Adipocyte (in vitro differentiated cells): ENCODE results near the gene PARD3.
"Not testable (repeated sequence)": the region's sequence is repeated elsewhere in the genome, so short reads cannot be mapped to it uniquely, and the experiment has no call there.

ENCODE experiments used
- DNase-seq: peaks from one replicate; pipeline ENCODE4 v3.0.0-alpha.2; 2015; ENCODE audit warnings: low read depth
- H3K27me3 ChIP-seq: replicated peaks from 2 replicates; pipeline ENCODE4 v1.7.0; 2013; ENCODE audit warnings: mild to moderate bottlenecking, low read length, moderate library complexity; ENCODE audit not compliant: control insufficient read depth, insufficient read depth
- H3K36me3 ChIP-seq: 2 replicates; pipeline ENCODE4 v1.7.0; 2013; ENCODE audit warnings: low read length, mild to moderate bottlenecking, moderate library complexity; ENCODE audit not compliant: control insufficient read depth, insufficient read depth, severe bottlenecking
- H3K4me1 ChIP-seq: 2 replicates; pipeline ENCODE4 v1.7.0; 2013; ENCODE audit warnings: mild to moderate bottlenecking, low read length, moderate library complexity; ENCODE audit not compliant: control insufficient read depth, insufficient read depth
- H3K4me3 ChIP-seq: 2 replicates; pipeline ENCODE4 v1.7.0; 2013; ENCODE audit warnings: mild to moderate bottlenecking, low read length, moderate library complexity
- H3K9ac ChIP-seq: 2 replicates; pipeline ENCODE4 v1.7.0; 2013; ENCODE audit warnings: mild to moderate bottlenecking, low read length, moderate library complexity
- H3K9me3 ChIP-seq: 2 replicates; pipeline ENCODE4 v1.7.0; 2013; ENCODE audit warnings: mild to moderate bottlenecking, low read length, moderate library complexity; ENCODE audit not compliant: control insufficient read depth

Gene PARD3

DNA sequence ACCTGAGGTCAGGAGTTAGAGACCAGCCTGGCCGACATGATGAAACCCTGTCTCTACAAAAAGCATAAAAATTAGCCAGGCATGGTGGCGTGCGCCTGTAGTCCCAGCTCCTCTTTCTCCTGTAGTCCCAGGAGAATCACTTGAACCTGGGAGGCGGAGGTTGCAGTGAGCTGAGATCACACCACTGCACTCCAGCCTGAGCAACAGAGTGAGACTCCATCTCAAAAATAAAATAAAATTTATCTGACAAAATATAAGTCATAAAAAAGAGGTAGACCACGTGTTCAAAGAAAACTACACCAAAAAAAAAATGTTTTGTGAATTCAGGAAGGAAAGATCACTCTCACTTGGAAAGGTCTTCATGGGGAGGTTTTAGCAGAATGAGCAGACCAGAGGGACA, 114.3 kb downstream of the PARD3 start:
- H3K9ac ChIP-seq, H3K9me3 ChIP-seq, H3K36me3 ChIP-seq, H3K27me3 ChIP-seq, H3K4me3 ChIP-seq, DNase-seq: not testable (repeated sequence)
- H3K4me1 ChIP-seq = peaks cover 41% of the 10 kb centered on the region

DNA sequence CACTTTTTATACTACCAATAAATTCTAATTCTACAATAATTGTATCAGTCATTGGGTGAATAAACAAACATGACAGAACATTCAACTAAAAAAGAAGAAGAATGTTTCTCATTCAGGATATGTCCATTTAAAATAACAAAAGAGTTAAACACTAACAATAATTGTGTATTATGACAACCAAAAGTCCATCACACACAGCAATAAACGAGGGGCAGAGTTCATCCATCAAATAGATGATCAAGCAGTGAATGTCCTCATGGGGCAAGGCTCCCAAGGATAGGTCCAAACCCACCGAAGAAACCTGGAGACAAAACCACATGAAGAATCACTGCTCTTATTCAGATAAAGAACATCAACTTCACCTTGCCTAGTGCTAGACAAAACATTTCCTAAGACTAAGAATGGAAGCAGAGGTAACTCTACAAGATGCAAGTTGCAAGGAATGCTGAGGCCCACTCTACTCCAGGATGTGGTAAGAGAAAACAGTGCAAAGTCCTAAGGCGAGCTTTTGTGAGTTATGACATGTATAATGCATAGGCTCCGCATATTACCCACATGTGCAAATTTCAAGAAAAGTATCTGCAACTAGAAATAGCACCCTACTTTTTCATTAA, 115.1 kb downstream of the PARD3 start:
- no peaks in the 10 kb centered on the region for H3K27me3 ChIP-seq
- no peaks in the 10 kb centered on the region for H3K36me3 ChIP-seq
- H3K4me3 ChIP-seq = no peak overlapping the region
- no peak for DNase-seq
- no peak overlapping the region for H3K9ac ChIP-seq
- peaks cover 36% of the 10 kb centered on the region for H3K4me1 ChIP-seq
- no peaks in the 10 kb centered on the region for H3K9me3 ChIP-seq

DNA sequence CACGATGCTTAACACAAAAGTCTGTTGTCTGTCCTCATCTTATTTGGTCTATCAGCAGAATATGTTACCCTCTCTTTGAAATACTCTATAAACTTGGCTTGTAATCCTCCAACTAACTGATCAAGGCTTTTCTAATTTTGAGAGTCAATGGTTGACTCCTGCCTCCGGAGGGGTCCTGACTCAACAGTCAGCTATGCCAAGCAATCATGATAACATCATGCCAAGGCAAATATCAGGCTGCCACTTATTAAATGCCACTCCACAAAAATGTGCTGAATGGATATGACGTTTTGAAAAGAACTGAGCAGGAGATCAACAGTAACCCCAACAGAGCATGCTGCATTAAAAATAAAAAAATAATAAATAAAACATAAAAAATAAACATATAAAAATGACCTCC, 116.1 kb downstream of the PARD3 start:
- Histone ChIP-seq H3K9me3 (no peaks in the 10 kb centered on the region), H3K9ac (no peak overlapping the region), H3K36me3 (no peaks in the 10 kb centered on the region), H3K4me1 (peaks cover 26% of the 10 kb centered on the region), H3K27me3 (no peaks in the 10 kb centered on the region), H3K4me3 (no peak overlapping the region)
- peak; percentile 75 for DNase-seq

DNA sequence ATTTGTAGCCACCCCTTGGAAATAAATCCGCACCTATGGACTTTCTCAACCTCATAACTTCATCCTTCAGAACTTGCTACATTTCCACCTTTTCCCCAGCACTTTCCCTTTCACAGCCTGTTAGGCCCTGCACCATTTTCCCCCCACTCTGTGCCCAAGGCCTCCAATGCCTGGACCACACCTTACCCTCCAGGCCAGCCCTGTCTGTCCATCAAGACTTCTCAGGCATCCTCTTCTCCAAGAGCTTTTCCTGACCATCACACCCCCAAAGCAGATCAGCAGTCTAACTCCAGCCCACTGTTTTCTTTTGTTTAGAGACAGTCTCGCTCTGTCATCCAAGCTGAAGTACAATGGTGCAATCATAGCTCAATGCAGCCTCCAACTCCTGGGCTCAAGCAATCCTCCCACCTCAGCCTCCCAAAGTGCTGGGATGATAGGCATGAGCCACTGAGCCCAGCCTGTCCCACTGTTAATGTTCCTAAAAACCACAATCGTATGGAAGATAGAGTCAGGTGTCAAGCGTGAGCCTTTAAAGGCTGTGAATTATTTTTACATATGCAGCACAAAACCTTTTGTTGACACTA, 116.8 kb downstream of the PARD3 start:
- H3K4me1 ChIP-seq = peaks cover 26% of the 10 kb centered on the region
- no peak for DNase-seq

DNA sequence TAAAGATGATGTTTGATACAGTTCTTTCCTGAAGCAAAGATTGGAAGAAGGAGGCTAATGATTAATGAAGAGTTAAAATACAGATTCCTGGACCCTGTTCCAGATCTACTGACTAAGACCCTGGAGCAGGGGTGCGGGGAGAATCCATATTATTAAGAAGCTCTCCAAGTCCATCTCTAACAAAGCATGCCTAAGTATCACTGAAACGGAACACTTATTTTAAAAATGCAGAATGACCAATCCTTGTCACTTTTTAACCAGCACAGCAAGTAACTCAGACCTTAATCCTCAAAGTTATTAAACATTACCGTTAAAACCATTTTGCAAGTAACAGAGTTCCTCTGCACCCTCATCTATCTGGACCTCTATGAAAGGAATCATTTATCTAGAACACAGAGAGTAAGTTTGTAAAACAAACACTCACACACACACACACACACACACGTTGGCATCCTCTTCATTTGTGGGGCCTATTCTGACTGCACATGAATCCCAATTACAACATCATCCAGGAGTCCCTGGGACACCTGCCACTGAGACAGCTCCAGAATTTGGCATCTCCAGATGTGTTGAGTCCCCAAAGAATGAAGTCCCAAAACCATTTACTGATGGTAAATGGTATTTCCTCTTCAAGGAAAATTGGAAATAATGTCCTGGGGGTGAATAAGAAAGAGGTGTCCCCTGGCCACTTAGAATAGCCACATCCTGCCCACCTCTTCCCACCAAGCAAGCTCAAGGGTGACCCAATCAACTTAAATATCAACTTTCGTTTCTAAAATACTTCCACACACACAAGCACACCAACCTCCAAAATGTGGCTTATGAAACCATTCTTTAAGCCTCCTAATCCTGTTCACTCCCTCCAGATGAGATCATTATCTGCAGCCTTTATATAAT, 117.5 kb downstream of the PARD3 start:
- DNase-seq = no peak
- H3K27me3 ChIP-seq = no peaks in the 10 kb centered on the region
- H3K4me1 ChIP-seq = peaks cover 26% of the 10 kb centered on the region
- no peaks in the 10 kb centered on the region for H3K9me3 ChIP-seq
- H3K36me3 ChIP-seq = no peaks in the 10 kb centered on the region
- no peak overlapping the region for H3K9ac ChIP-seq
- no peak overlapping the region for H3K4me3 ChIP-seq

More for the DNA sequence above, 116.8 kb downstream of the PARD3 start:
- Histone ChIP-seq H3K36me3 (no peaks in the 10 kb centered on the region), H3K27me3 (no peaks in the 10 kb centered on the region), H3K4me3 (no peak overlapping the region), H3K9ac (no peak overlapping the region), H3K9me3 (no peaks in the 10 kb centered on the region)

DNA sequence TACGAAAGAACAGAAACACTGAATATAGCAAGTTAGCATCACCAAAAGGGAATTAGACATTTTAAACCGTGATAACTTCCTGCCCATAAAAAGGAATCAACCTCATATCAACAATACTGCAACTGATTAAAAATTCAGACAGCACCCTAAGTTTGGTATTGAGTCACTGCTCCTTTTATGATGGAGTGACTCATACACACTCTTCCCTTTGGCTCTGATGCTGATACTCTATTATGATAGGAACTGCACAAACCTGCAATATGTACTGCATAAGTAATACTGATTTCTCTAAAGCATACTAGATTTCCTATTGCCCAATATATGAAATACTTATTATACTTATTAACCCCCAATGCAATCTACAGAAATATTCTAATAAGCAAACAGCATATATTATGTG, 118.7 kb downstream of the PARD3 start:
- Histone ChIP-seq H3K9ac (no peak overlapping the region), H3K27me3 (no peaks in the 10 kb centered on the region), H3K36me3 (no peaks in the 10 kb centered on the region), H3K4me1 (peaks cover 26% of the 10 kb centered on the region), H3K9me3 (no peaks in the 10 kb centered on the region), H3K4me3 (no peak overlapping the region)
- peak; percentile 67 for DNase-seq

DNA sequence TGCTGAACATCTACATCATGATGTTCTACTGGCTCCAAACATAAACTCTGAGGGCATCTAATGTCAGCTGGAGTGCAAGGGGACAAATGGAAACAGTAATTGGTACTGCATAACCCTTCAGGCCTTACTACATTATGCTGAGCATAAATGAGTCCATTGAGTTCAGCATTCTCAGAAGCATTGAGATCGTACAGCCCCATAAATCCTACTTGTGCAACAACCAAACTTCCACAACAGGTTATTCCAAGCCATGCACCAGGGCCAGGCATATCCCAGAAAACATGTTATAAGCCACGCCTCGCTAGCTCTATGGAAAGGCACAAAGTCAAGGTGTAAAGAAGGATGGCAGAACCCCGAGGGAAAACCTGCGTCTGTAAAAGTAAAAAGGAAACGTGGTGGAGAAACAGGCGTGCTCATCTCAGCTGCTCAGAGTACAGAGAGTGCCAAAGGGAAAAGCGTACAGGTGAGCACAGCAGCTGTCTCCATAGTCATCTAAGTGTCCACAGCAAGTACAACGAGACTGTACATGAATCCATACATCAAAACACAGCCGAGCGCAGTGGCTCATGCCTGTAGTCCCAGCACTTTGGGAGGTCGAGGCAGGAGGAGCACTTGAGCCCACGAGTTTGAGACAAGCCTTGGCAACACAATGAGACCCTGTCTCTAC, 124.6 kb downstream of the PARD3 start:
- Histone ChIP-seq H3K9me3 (no peaks in the 10 kb centered on the region), H3K9ac (no peak overlapping the region), H3K4me3 (no peak overlapping the region), H3K36me3 (no peaks in the 10 kb centered on the region), H3K4me1 (peaks cover 14% of the 10 kb centered on the region), H3K27me3 (no peaks in the 10 kb centered on the region)
- no peak for DNase-seq

DNA sequence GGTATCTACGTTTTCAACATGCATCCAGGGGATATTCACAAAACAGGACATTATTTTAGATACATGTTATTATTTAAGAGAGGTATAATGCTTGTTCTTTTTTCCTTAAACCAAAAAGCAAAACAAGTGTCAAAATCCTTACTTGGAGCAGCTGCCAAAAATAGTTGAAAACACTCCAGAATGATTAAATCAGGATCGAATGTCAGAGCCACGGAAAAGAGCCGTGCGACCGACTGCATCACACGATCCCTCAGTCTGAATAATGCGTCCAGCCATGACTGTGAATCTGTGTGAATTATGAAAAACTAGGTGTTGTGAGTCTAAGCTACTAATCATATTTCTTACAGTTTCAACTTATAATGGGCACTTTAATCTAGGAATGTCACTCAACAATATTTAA, 126.0 kb downstream of the PARD3 start:
- Histone ChIP-seq H3K9ac (no peak overlapping the region), H3K4me3 (peak overlapping the region; percentile 59), H3K9me3 (no peaks in the 10 kb centered on the region), H3K36me3 (no peaks in the 10 kb centered on the region), H3K27me3 (no peaks in the 10 kb centered on the region), H3K4me1 (peaks cover 14% of the 10 kb centered on the region)
- peak; percentile 57 for DNase-seq

DNA sequence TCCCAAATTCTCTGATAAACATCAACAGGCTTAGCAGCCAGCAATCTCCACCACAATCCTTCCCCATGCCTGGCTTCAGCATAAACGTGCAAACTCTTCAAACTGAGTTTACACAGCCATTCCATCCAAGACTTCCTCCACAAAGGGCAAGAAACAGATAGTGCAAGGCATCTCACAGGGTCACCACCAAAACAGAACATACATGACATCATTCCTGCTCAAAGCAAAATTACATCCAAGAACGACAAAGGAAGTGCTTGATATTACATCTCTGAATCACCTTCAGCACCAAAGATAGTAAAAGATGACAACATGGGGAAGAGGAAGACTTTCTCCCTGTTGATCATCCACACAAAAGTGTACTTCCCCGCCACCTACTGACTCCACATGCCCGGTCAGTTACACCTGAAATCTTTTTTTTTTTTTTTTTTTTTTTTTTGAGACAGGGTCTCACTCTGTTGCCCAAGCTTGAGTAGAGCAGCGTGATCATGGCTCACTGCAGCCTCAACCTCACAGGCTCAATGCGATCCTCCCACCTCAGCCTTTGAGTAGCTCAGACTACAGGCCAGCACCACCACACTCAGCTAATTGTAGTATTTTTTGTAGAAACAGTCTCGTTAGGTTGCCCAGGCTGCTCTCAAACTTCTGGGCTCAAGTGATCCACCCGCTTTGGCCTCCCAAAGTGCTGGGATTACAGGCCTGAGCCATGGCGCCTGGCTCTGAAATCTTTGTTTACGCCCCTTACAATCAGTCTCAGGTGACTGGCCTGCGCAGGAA, 127.5 kb downstream of the PARD3 start:
- no peak overlapping the region for H3K4me3 ChIP-seq
- H3K9me3 ChIP-seq = no peaks in the 10 kb centered on the region
- peaks cover 14% of the 10 kb centered on the region for H3K4me1 ChIP-seq
- no peaks in the 10 kb centered on the region for H3K27me3 ChIP-seq
- no peak overlapping the region for H3K9ac ChIP-seq
- no peak for DNase-seq
- H3K36me3 ChIP-seq = no peaks in the 10 kb centered on the region

DNA sequence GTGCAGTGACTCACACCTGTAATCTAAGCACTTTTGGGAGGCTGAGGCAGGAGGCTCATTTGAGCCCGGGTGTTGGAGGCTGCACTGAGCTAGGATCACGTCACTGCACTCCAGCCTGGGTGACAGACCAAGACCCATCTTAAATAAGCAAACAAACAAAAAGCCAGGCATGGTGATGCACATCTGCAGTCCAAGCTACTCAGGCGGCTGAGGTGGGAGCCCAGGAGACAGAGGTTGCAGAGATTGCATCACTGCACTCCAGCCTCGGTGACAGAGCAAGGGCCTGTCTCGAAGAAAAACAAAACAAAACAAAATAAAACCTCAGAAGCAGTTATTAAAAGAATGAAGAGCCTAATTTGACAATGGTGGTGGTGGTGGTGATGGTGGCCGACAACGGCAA, 132.5 kb downstream of the PARD3 start:
- Histone ChIP-seq H3K27me3 (no peaks in the 10 kb centered on the region), H3K9me3 (no peaks in the 10 kb centered on the region), H3K9ac (no peak overlapping the region), H3K36me3 (no peaks in the 10 kb centered on the region), H3K4me3 (no peak overlapping the region), H3K4me1 (no peaks in the 10 kb centered on the region)
- DNase-seq = no peak
